Measurements from ENCODE around the gene PTPN7. TPM values are rescaled to one million over a fixed set of nuclear protein-coding genes. Genes with fewer than 3 reads are reported as not detected.
A peak's percentile ranks its signal among the peaks of the same experiment; 100 is the strongest.

PTPN7 gene
- total and polyA plus RNA-seq, 2 of the 13 experiments (the other 11 are each of a cell fraction or from before 2014, with no cell fraction given): not detected

GRCh38 chr1:202189001-202189790 lies 28.8 kb upstream of the PTPN7 start (continued):
- TF ChIP-seq ZNF770 (CRISPR knock-in tag; IDR thresholded peaks at IDR 0.05) (peak; percentile 45; the same call in 1 of the 2 replicates), ZNF17 (CRISPR knock-in tag; IDR thresholded peaks at IDR 0.05) (no peak), RNF2 (conservative IDR thresholded peaks at IDR 0.05; ENCODE audit: low read depth) (no peak), ZNF512 (CRISPR knock-in tag; IDR thresholded peaks at IDR 0.05) (no peak), ZNF570 (CRISPR knock-in tag; IDR thresholded peaks at IDR 0.05; ENCODE audit: borderline replicate concordance) (no peak), RAD51 (IDR thresholded peaks at IDR 0.05; ENCODE audit: borderline replicate concordance) (no peak), ZFP1 (CRISPR knock-in tag; IDR thresholded peaks at IDR 0.05) (no peak), CREM (IDR thresholded peaks at IDR 0.05) (peak; percentile 44; the same call in 1 of the 2 replicates), CREM (CRISPR knock-in tag; IDR thresholded peaks at IDR 0.05) (no peak), PRDM10 (CRISPR knock-in tag; IDR thresholded peaks at IDR 0.05; ENCODE audit: low read depth) (no peak), DRAP1 (CRISPR knock-in tag; IDR thresholded peaks at IDR 0.05) (no peak), ZSCAN5A (CRISPR knock-in tag; IDR thresholded peaks at IDR 0.05; ENCODE audit: borderline replicate concordance) (no peak), POLR2AphosphoS2 (IDR thresholded peaks at IDR 0.05; ENCODE audit: low read depth, low read length) (no peak), SETDB1 (CRISPR knock-in tag; IDR thresholded peaks at IDR 0.05; ENCODE audit: borderline replicate concordance) (no peak), ATF1 (CRISPR knock-in tag; IDR thresholded peaks at IDR 0.05) (no peak), ZKSCAN8 (CRISPR knock-in tag; IDR thresholded peaks at IDR 0.05; ENCODE audit: borderline replicate concordance) (no peak), SIN3A (IDR thresholded peaks at IDR 0.05; ENCODE audit: borderline replicate concordance, low read depth, low read length) (no peak), HOXA3 (CRISPR knock-in tag; IDR thresholded peaks at IDR 0.05) (0 out of 2 replicates have a peak, but pooled peaks have one; percentile 44), ZNF550 (CRISPR knock-in tag; IDR thresholded peaks at IDR 0.05; ENCODE audit: borderline replicate concordance) (no peak), PHF5A (CRISPR knock-in tag; IDR thresholded peaks at IDR 0.05; ENCODE audit: low read depth, unreplicated experiment) (no peak)
